Testis (tissue), 2 donors: ENCODE results near the gene NR6A1.

Experiments used
- CTCF ChIP-seq, 3 experiments: fragments of 450-650 bp in 2 of 3; fragments of 200-600 bp in 1 of 3; sonication (generic) in 1 of 3; IDR thresholded peaks; one replicate each; pipeline ENCODE4 v1.5.1; 2016 to 2019; ENCODE audit warnings: antibody characterized with exemption in 3 of 3, mild to moderate bottlenecking in 2 of 3, moderate library complexity in 1 of 3
- POLR2A ChIP-seq: fragments of 450-650 bp; IDR thresholded peaks from one replicate; pipeline ENCODE4 v1.6.1; 2017; ENCODE audit warnings: antibody characterized with exemption, mild to moderate bottlenecking, moderate library complexity

DNA sequence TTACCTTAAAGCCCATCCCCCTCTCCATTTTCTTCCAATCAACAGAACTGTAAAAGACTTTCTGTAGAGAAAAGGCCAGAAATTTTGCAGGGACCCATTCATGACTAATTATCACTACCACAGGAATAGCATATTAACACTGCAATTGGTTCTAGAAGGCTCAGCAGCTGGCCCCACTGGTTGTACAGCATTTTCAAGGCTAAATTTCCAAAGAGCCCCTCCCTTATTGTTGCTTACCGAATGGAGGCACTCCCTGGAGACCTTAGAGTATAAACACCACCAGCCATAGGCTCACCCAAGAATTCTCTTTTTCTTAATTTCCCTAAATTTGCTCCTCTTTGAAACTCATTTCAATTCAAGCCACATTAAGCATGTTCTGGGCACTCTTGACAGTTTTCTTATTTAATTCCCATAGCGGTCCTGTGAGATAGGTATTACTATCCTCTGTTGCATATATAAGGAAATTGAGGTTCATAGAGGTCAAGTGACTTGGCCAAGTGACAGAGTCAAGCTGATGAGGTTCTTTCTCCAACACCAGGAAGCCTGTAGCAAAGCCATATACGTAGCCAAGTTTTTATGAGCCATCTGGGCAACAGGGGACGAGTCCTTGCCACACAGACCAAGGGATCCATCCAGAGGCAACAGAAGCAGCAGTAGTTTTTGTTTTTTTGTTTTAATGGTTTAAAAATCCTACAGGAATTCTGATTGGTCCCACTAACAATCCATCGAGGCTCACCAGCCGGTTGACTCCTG is 180.0 kb downstream of the NR6A1 start:
- no peak for TF ChIP-seq CTCF (IDR thresholded peaks at IDR 0.05)
- no peak for TF ChIP-seq POLR2A
